SK-N-SH treated with all-trans-retinoic acid at 6 μM for 48 hours (cell line): ENCODE measurements around the gene AGPAT3.
"Not testable (repeated sequence)": the region's sequence is repeated elsewhere in the genome, so short reads cannot be mapped to it uniquely, and the experiment has no call there.

Source experiments
- ATAC-seq: fragments of 200-7000 bp; cut with Tn5 transposase; 3 replicates; pipeline ENCODE4 v1.9.1; 2020; ENCODE audit warnings: mild to moderate bottlenecking, moderate library complexity
- ARNTL ChIP-seq: fragments of 450-650 bp; formaldehyde crosslinking; IDR thresholded peaks from 2 replicates; pipeline ENCODE4 v1.5.0; 2020; ENCODE audit warnings: low read depth, mild to moderate bottlenecking, moderate library complexity, borderline replicate concordance
- BACH2 ChIP-seq: fragments of 250-450 bp; sonication (Bioruptor Pico); IDR thresholded peaks from 2 replicates; pipeline ENCODE4 v1.9.0; 2021; ENCODE audit warnings: mild to moderate bottlenecking, borderline replicate concordance
- CREB5 ChIP-seq: fragments of 250-450 bp; sonication (Bioruptor Pico); IDR thresholded peaks from 2 replicates; pipeline ENCODE4 v1.5.1; 2020; ENCODE audit warnings: low read depth, mild to moderate bottlenecking, moderate library complexity
- CSDC2 ChIP-seq: fragments of 250-450 bp; sonication (Bioruptor Pico); IDR thresholded peaks from 2 replicates; pipeline ENCODE4 v1.5.0; 2020; ENCODE audit warnings: mild to moderate bottlenecking, moderate library complexity
- CSRNP3 ChIP-seq: fragments of 250-450 bp; sonication (Bioruptor Pico); IDR thresholded peaks from 2 replicates; pipeline ENCODE4 v1.5.1; 2021; ENCODE audit warnings: mild to moderate bottlenecking, moderate library complexity
- ESRRG ChIP-seq: fragments of 250-450 bp; sonication (Bioruptor Pico); IDR thresholded peaks from 2 replicates; pipeline ENCODE4 v1.6.1; 2021; ENCODE audit warnings: mild to moderate bottlenecking
- ISL1 ChIP-seq: fragments of 250-450 bp; sonication (Bioruptor Pico); IDR thresholded peaks from 2 replicates; pipeline ENCODE4 v2.1.2; 2022; ENCODE audit warnings: mild to moderate bottlenecking, moderate library complexity
- OSR1 ChIP-seq: fragments of 250-450 bp; sonication (Bioruptor Pico); IDR thresholded peaks from 2 replicates; pipeline ENCODE4 v1.8.0; 2022; ENCODE audit warnings: moderate library complexity, mild to moderate bottlenecking, inconsistent platforms
- PATZ1 ChIP-seq: fragments of 250-450 bp; sonication (Bioruptor Pico); IDR thresholded peaks from 2 replicates; pipeline ENCODE4 v1.8.0; 2020; ENCODE audit warnings: mild to moderate bottlenecking, moderate library complexity, borderline replicate concordance
- POU6F1 ChIP-seq: fragments of 250-450 bp; sonication (Bioruptor Pico); IDR thresholded peaks from 2 replicates; pipeline ENCODE4 v1.8.0; 2021; ENCODE audit warnings: low read depth, mild to moderate bottlenecking, moderate library complexity, borderline replicate concordance
- PPARA ChIP-seq: fragments of 250-450 bp; sonication (Bioruptor Pico); IDR thresholded peaks from 2 replicates; pipeline ENCODE4 v1.5.0; 2020; ENCODE audit warnings: mild to moderate bottlenecking, borderline replicate concordance
- SNAI2 ChIP-seq: fragments of 250-450 bp; sonication (Bioruptor Pico); IDR thresholded peaks from 2 replicates; pipeline ENCODE4 v1.5.0; 2020; ENCODE audit warnings: mild to moderate bottlenecking, moderate library complexity
- TCF4 ChIP-seq: fragments of 250-450 bp; sonication (Bioruptor Pico); IDR thresholded peaks from 2 replicates; pipeline ENCODE4 v1.8.0; 2021; ENCODE audit warnings: mild to moderate bottlenecking, moderate library complexity, borderline replicate concordance
- TOX ChIP-seq: fragments of 250-450 bp; sonication (Bioruptor Pico); IDR thresholded peaks from 2 replicates; pipeline ENCODE4 v1.8.0; 2021; ENCODE audit warnings: mild to moderate bottlenecking, moderate library complexity, borderline replicate concordance
- TSHZ2 ChIP-seq: fragments of 250-450 bp; sonication (Bioruptor Pico); IDR thresholded peaks from 2 replicates; pipeline ENCODE4 v1.5.0; 2020; ENCODE audit warnings: mild to moderate bottlenecking, moderate library complexity
- ZC3H10 ChIP-seq: fragments of 250-450 bp; sonication (Bioruptor Pico); IDR thresholded peaks from 2 replicates; pipeline ENCODE4 v1.5.1; 2021; ENCODE audit warnings: mild to moderate bottlenecking, moderate library complexity
- ZFP3 ChIP-seq: fragments of 250-450 bp; sonication (Bioruptor Pico); IDR thresholded peaks from 2 replicates; pipeline ENCODE4 v1.5.0; 2020; ENCODE audit warnings: mild to moderate bottlenecking, moderate library complexity
- ZNF565 ChIP-seq: fragments of 450-650 bp; formaldehyde crosslinking; conservative IDR thresholded peaks from 2 replicates; pipeline ENCODE4 v1.5.0; 2020; ENCODE audit warnings: low read depth, mild to moderate bottlenecking, moderate library complexity
- ZNF70 ChIP-seq: fragments of 450-650 bp; formaldehyde crosslinking; IDR thresholded peaks from 2 replicates; pipeline ENCODE4 v1.5.0; 2020; ENCODE audit warnings: mild to moderate bottlenecking, moderate library complexity
- ZNF8 ChIP-seq: fragments of 450-650 bp; formaldehyde crosslinking; IDR thresholded peaks from 2 replicates; pipeline ENCODE4 v1.5.0; 2020; ENCODE audit warnings: mild to moderate bottlenecking, moderate library complexity

Gene AGPAT3

GRCh38 chr21:43842742-43843141 is 22.3 kb upstream of the AGPAT3 start:
- TF ChIP-seq ZC3H10 (no peak), BACH2 (CRISPR knock-in tag) (no peak), TOX (CRISPR knock-in tag) (no peak), TCF4 (CRISPR knock-in tag) (no peak), SNAI2 (no peak), PPARA (CRISPR knock-in tag) (no peak), ZFP3 (no peak), POU6F1 (CRISPR knock-in tag) (no peak), CSRNP3 (CRISPR knock-in tag) (no peak), CREB5 (CRISPR knock-in tag) (no peak), PATZ1 (CRISPR knock-in tag) (no peak), ZNF565 (CRISPR knock-in tag) (no peak), ISL1 (CRISPR knock-in tag) (no peak), OSR1 (CRISPR knock-in tag) (no peak), ZNF8 (no peak), TSHZ2 (no peak)
- ATAC-seq: no peak

- not testable (repeated sequence) for ATAC-seq
Observed at GRCh38 chr21:43844906-43845305, 20.1 kb upstream of the AGPAT3 start.

GRCh38 chr21:43845386-43845785 is 19.6 kb upstream of the AGPAT3 start:
- TF ChIP-seq ESRRG (CRISPR knock-in tag): no peak
- TF ChIP-seq ZFP3: no peak
- no peak for TF ChIP-seq ZNF565 (CRISPR knock-in tag)
- TF ChIP-seq CSDC2 (CRISPR knock-in tag): no peak
- TF ChIP-seq POU6F1 (CRISPR knock-in tag): no peak
- no peak for TF ChIP-seq ARNTL (CRISPR knock-in tag)
- TF ChIP-seq TCF4 (CRISPR knock-in tag): no peak
- no peak for TF ChIP-seq CREB5 (CRISPR knock-in tag)
- no peak for TF ChIP-seq PATZ1 (CRISPR knock-in tag)
- TF ChIP-seq ZNF8: no peak
- no peak for TF ChIP-seq ZC3H10
- TF ChIP-seq ZNF70 (CRISPR knock-in tag): no peak
- TF ChIP-seq ISL1 (CRISPR knock-in tag): no peak
- TF ChIP-seq, all 23 proteins: peak for 0
- no peak for ATAC-seq
